SK-N-SH (cell line): ENCODE data around the gene CBR4. TPM values are rescaled to one million over a fixed set of nuclear protein-coding genes. Genes with fewer than 3 reads are reported as not detected.
"Not testable (repeated sequence)": the region's sequence is repeated elsewhere in the genome, so short reads cannot be mapped to it uniquely, and the experiment has no call there.

Experiments
- CTCF ChIA-PET: fragments of 300-600, 350-600 bp; formaldehyde crosslinking; extraction: SDS; loops from one replicate; lab custom pipeline; 2021; lab: Yijun Ruan, JAX
- POLR2A ChIA-PET: fragments of 350-600 bp; sonication (Branson Sonifier 250); formaldehyde crosslinking; extraction: SDS; loops from one replicate; lab custom pipeline; 2020; ENCODE audit warnings: antibody characterized with exemption, inconsistent platforms; lab: Yijun Ruan, JAX
- DNase-seq: peaks from one replicate; pipeline ENCODE4 v3.0.0; 2012
- H2AFZ ChIP-seq: fragments of 200-600 bp; sonication (generic); 2 replicates; pipeline ENCODE4 v1.8.1; 2016; ENCODE audit warnings: antibody characterized with exemption, mild to moderate bottlenecking, low read depth
- H3F3A ChIP-seq: fragments of 200-600 bp; sonication (generic); replicated peaks from 2 replicates; pipeline ENCODE3; 2016; ENCODE audit warnings: antibody characterized with exemption, mild to moderate bottlenecking; ENCODE audit not compliant: insufficient read depth
- H3K27ac ChIP-seq, 2 experiments: fragments of 200-500 bp in 1 of 2; fragments of 200-600 bp in 1 of 2; sonication (Bioruptor generic) in 1 of 2; sonication (generic), shearing (Covaris generic) in 1 of 2; 2 replicates each; pipeline versions ENCODE4 v1.5.1 to v1.6.1; 2014 to 2016; ENCODE audit warnings: low read depth in 2 of 2, inconsistent platforms in 1 of 2, low read length in 1 of 2, mild to moderate bottlenecking in 1 of 2, mixed read lengths in 1 of 2
- H3K27me3 ChIP-seq: fragments of 200-600 bp; sonication (generic), shearing (Covaris generic); 2 replicates; pipeline ENCODE4 v1.6.1; 2016; ENCODE audit warnings: mixed run types; ENCODE audit not compliant: insufficient read depth
- H3K36me3 ChIP-seq, 2 experiments: fragments of 200-500 bp in 1 of 2; fragments of 200-600 bp in 1 of 2; sonication (Bioruptor generic) in 1 of 2; sonication (generic) in 1 of 2; replicated peaks in 1 of 2; 2 replicates each; pipeline versions ENCODE3 to v1.5.1; 2014 to 2016; ENCODE audit warnings: low read length in 1 of 2, mild to moderate bottlenecking in 1 of 2; ENCODE audit not compliant: insufficient read depth in 2 of 2, control insufficient read depth in 1 of 2
- H3K4me1 ChIP-seq, 2 experiments: fragments of 200-500 bp in 1 of 2; fragments of 200-600 bp in 1 of 2; sonication (Bioruptor generic) in 1 of 2; sonication (generic), shearing (Covaris generic) in 1 of 2; 2 replicates each; pipeline versions ENCODE4 v1.5.1 to v1.6.1; 2014 to 2016; ENCODE audit warnings: low read depth in 1 of 2, low read length in 1 of 2, mixed run types in 1 of 2; ENCODE audit not compliant: insufficient read depth in 2 of 2, control insufficient read depth in 1 of 2
- H3K4me2 ChIP-seq: fragments of 200-600 bp; sonication (generic), shearing (Covaris generic); 2 replicates; pipeline ENCODE4 v1.6.1; 2017; ENCODE audit warnings: mixed run types
- H3K4me3 ChIP-seq, 2 experiments: fragments of 200-500 bp in 1 of 2; fragments of 200-600 bp in 1 of 2; sonication (Bioruptor generic) in 1 of 2; sonication (generic), shearing (Covaris generic) in 1 of 2; 2 replicates each; pipeline versions ENCODE4 v1.5.1 to v1.8.1; 2014 to 2016; ENCODE audit warnings: low read depth in 2 of 2, inconsistent platforms in 1 of 2, low read length in 1 of 2, mild to moderate bottlenecking in 1 of 2, mixed read lengths in 1 of 2, moderate library complexity in 1 of 2
- H3K79me2 ChIP-seq: fragments of 200-600 bp; sonication (generic); 2 replicates; pipeline ENCODE4 v1.8.1; 2017; ENCODE audit warnings: mild to moderate bottlenecking; ENCODE audit not compliant: insufficient read depth
- H3K9ac ChIP-seq: fragments of 200-600 bp; sonication (generic); 2 replicates; pipeline ENCODE4 v1.6.1; 2017; ENCODE audit warnings: mixed run types
- H3K9me2 ChIP-seq: fragments of 200-600 bp; sonication (generic); 2 replicates; pipeline ENCODE4 v1.6.1; 2017; ENCODE audit warnings: mixed run types
- H3K9me3 ChIP-seq: fragments of 200-600 bp; sonication (generic); 2 replicates; pipeline ENCODE4 v1.6.1; 2017; ENCODE audit warnings: mixed run types, mild to moderate bottlenecking, moderate library complexity
- H4K20me1 ChIP-seq: fragments of 200-600 bp; sonication (generic); 2 replicates; pipeline ENCODE4 v1.6.1; 2017; ENCODE audit warnings: mild to moderate bottlenecking, mixed run types; ENCODE audit not compliant: insufficient read depth
- CHD2 ChIP-seq: fragments of 150-350 bp; IDR thresholded peaks from 2 replicates; pipeline ENCODE4 v1.6.1; 2018; ENCODE audit warnings: low read length; ENCODE audit not compliant: partially characterized antibody
- FOXM1 ChIP-seq: IDR thresholded peaks from 2 replicates; pipeline ENCODE4 v1.4.0; 2012; ENCODE audit warnings: low read depth, mild to moderate bottlenecking
- MXI1 ChIP-seq: IDR thresholded peaks from 2 replicates; pipeline ENCODE4 v1.6.1; 2012; ENCODE audit warnings: mild to moderate bottlenecking, low read depth, low read length, improper control_type of control experiment
- RFX5 ChIP-seq: IDR thresholded peaks from 2 replicates; pipeline ENCODE4 v1.6.1; 2012; ENCODE audit warnings: mild to moderate bottlenecking, improper control_type of control experiment, low read length
- WGBS: methylation state at CpG from one replicate; pipeline ENCODE4 v1.1.6; 2017; ENCODE audit warnings: low lambda C conversion rate; 5-methylcytosine and 5-hydroxymethylcytosine counted together
- polyA plus RNA-seq, 3 experiments: library from polyadenylated mRNA; depleted of rRNA; stranded (reverse); fragments of >200 nt; gene quantifications; 2 replicates each; pipeline ENCODE4 v1.2.3, GENCODE V29; 2012
- TF ChIP-seq, protein P1 (sequence below): IDR thresholded peaks from 2 replicates; pipeline ENCODE4; 2012
- TF ChIP-seq, protein P2 (sequence below): fragments of 200-600 bp; sonication (generic); IDR thresholded peaks from 2 replicates; pipeline ENCODE4 v1.6.1; 2017; ENCODE audit warnings: antibody characterized with exemption, mild to moderate bottlenecking, moderate library complexity

CBR4 gene
- polyA plus RNA-seq, 1 of the 3 experiments (the other 2 are of a cell fraction): 2.8 TPM

DNA sequence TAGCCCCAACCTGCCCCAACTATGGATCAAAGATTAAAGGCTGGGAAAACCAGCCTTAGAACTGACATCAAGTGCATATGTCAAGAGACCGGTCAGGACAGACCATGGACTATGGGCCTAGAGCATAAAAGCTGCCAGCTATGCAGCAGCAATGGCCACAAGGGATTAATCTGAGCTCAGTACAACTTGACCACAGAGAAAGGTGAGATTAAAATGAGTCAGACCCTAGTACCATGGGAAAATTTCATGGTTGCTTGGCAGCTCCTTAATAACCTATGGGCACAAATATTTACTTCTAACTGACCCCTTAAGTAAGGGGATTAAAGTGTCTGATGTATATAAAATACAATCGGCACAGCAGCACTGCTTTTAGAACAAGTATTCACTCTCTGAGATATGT is 54.4 kb downstream of the CBR4 start:
- Histone ChIP-seq H3K27ac (no peak overlapping the region), H3K4me3 (no peak overlapping the region), H3K79me2 (no peaks in the 10 kb centered on the region), H2AFZ (no peak overlapping the region), H3K27me3 (no peaks in the 10 kb centered on the region), H3K9me3 (no peaks in the 10 kb centered on the region), H3K4me2 (no peak overlapping the region), H3K36me3 (peaks cover 0 to 1% of the 10 kb centered on the region in 2 experiments), H3F3A (no peaks in the 10 kb centered on the region), H3K9ac (no peak overlapping the region), H4K20me1 (no peaks in the 10 kb centered on the region), H3K4me1 (no peaks in the 10 kb centered on the region; a peak in 1 of 4 replicates), H3K9me2 (no peaks in the 10 kb centered on the region)
- 100% methylated on average over 2 of the region's 2 CpGs for WGBS
- no peak for DNase-seq
- CTCF ChIA-PET: interaction anchor here (2.1 kb wide), 1 partner anchor 12 kb away, joined by 5 read pairs; no protein-coding TSS in a partner anchor
- TF ChIP-seq RFX5 (no peak), FOXM1 (no peak), MXI1 (no peak)
- TF ChIP-seq, protein P1, sequence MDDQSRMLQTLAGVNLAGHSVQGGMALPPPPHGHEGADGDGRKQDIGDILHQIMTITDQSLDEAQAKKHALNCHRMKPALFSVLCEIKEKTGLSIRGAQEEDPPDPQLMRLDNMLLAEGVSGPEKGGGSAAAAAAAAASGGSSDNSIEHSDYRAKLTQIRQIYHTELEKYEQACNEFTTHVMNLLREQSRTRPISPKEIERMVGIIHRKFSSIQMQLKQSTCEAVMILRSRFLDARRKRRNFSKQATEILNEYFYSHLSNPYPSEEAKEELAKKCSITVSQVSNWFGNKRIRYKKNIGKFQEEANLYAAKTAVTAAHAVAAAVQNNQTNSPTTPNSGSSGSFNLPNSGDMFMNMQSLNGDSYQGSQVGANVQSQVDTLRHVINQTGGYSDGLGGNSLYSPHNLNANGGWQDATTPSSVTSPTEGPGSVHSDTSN: no peak
- TF ChIP-seq, protein P2, sequence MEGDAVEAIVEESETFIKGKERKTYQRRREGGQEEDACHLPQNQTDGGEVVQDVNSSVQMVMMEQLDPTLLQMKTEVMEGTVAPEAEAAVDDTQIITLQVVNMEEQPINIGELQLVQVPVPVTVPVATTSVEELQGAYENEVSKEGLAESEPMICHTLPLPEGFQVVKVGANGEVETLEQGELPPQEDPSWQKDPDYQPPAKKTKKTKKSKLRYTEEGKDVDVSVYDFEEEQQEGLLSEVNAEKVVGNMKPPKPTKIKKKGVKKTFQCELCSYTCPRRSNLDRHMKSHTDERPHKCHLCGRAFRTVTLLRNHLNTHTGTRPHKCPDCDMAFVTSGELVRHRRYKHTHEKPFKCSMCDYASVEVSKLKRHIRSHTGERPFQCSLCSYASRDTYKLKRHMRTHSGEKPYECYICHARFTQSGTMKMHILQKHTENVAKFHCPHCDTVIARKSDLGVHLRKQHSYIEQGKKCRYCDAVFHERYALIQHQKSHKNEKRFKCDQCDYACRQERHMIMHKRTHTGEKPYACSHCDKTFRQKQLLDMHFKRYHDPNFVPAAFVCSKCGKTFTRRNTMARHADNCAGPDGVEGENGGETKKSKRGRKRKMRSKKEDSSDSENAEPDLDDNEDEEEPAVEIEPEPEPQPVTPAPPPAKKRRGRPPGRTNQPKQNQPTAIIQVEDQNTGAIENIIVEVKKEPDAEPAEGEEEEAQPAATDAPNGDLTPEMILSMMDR: no peak
- POLR2A ChIA-PET: no interaction called here

DNA sequence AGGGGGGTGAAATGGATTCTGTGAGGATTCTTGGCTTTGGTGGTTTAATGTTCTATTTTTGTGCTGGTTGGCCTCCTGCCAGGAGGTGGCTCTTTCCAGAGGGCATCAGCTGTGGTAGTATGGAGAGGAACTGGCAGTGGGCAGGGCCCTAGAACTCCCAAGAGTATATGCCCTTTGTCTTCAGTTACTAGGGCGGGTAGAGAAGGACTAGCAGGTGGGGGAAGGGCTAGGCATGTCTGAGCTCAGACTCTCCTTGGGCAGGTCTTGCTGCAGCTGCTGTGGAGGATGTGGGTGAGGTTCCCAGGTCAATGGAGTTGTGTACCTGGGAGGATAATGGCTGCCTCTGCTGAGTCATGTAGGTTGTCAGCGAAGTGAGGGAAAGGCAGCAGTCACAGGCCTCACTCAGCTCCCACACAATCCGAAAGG is 57.2 kb downstream of the CBR4 start:
- CTCF ChIA-PET, H2AFZ ChIP-seq, H3K4me1 ChIP-seq: not testable (repeated sequence)

GRCh38 chr4:168945291-168945690 is 64.8 kb downstream of the CBR4 start:
- H2AFZ ChIP-seq: no peak overlapping the region
- H3K27ac ChIP-seq: no peak overlapping the region
- no peaks in the 10 kb centered on the region for H3F3A ChIP-seq
- 0 out of 2 replicates have a peak, but pooled peaks cover 3% of the 10 kb centered on the region for H3K9me3 ChIP-seq
- ChIA-PET CTCF (interaction anchor here (0.7 to 1.4 kb wide), 3 partner anchors 12 to 211 kb away, joined by 3 to 4 read pairs (median 3); no protein-coding TSS in a partner anchor), POLR2A (no interaction called here)
- H3K4me1 ChIP-seq: no peaks in the 10 kb centered on the region
- TF ChIP-seq, protein P1: no peak
- TF ChIP-seq CHD2: no peak
- no peak overlapping the region for H3K4me3 ChIP-seq
- WGBS: 60% methylated on average over 2 of the region's 2 CpGs
- H3K36me3 ChIP-seq: no peaks in the 10 kb centered on the region
- H4K20me1 ChIP-seq: no peaks in the 10 kb centered on the region
- no peak for DNase-seq
- no peaks in the 10 kb centered on the region for H3K79me2 ChIP-seq
- no peaks in the 10 kb centered on the region for H3K9me2 ChIP-seq
- H3K4me2 ChIP-seq: no peak overlapping the region
- no peak overlapping the region for H3K9ac ChIP-seq
- no peaks in the 10 kb centered on the region for H3K27me3 ChIP-seq

More for the DNA sequence above, 57.2 kb downstream of the CBR4 start:
- DNase-seq, H3K79me2 ChIP-seq, H3K9ac ChIP-seq, H3K9me2 ChIP-seq, H4K20me1 ChIP-seq, POLR2A ChIA-PET, H3K36me3 ChIP-seq, H3F3A ChIP-seq, H3K4me3 ChIP-seq, H3K4me2 ChIP-seq, H3K9me3 ChIP-seq, H3K27ac ChIP-seq, H3K27me3 ChIP-seq: not testable (repeated sequence)
- WGBS: 88% methylated on average over 3 of the region's 3 CpGs
